GM19238 (cell line): ENCODE measurements around the gene TMEM89.

ENCODE experiments used
- DNase-seq: peaks from one replicate; pipeline ENCODE4 v3.0.0; 2011; ENCODE audit warnings: low spot score; ENCODE audit not compliant: insufficient read length

The TMEM89 gene

GRCh38 chr3:48621461-48621869, at the start of gene TMEM89:
TSS of gene TMEM89 (minus strand) at chr3:48621769. CDS start at chr3:48621756, 13 bp downstream.
- DNase-seq, result no peak

GRCh38 chr3:48664929-48665328, 43.4 kb upstream of the TMEM89 start:
- no peak for DNase-seq

- no peak for DNase-seq
Observed at GRCh38 chr3:48664313-48664644, 42.7 kb upstream of the TMEM89 start.

GRCh38 chr3:48663489-48664312, 42.1 kb upstream of the TMEM89 start:
- peak; percentile 99 for DNase-seq

GRCh38 chr3:48662753-48663488, 41.4 kb upstream of the TMEM89 start, which contains the start of gene CELSR3:
TSS of gene CELSR3 (minus strand) at chr3:48662886. CDS start at chr3:48662634, 252 bp downstream.
- DNase-seq, result no peak

- DNase-seq, result no peak
Observed at GRCh38 chr3:48662145-48662752, 40.7 kb upstream of the TMEM89 start.

- DNase-seq, result peak; percentile 88
Observed at GRCh38 chr3:48661501-48662144, 40.1 kb upstream of the TMEM89 start.

- DNase-seq, result no peak
Observed at GRCh38 chr3:48660800-48661400, 39.3 kb upstream of the TMEM89 start.

- DNase-seq, result no peak
Observed at GRCh38 chr3:48656841-48657281, 35.3 kb upstream of the TMEM89 start.

- DNase-seq, result peak; percentile 87
Observed at GRCh38 chr3:48656061-48656840, 34.7 kb upstream of the TMEM89 start.

- DNase-seq, result no peak
Observed at GRCh38 chr3:48655606-48656005, 34.0 kb upstream of the TMEM89 start.

GRCh38 chr3:48655063-48655462, 33.5 kb upstream of the TMEM89 start:
- no peak for DNase-seq

- DNase-seq, result no peak
Observed at GRCh38 chr3:48652923-48653715, 31.6 kb upstream of the TMEM89 start.

GRCh38 chr3:48651771-48652170, 30.2 kb upstream of the TMEM89 start:
- DNase-seq, result no peak

GRCh38 chr3:48650723-48651122, 29.2 kb upstream of the TMEM89 start:
- DNase-seq, result no peak

- DNase-seq, result no peak
Observed at GRCh38 chr3:48648188-48648850, 26.8 kb upstream of the TMEM89 start.

GRCh38 chr3:48647714-48648113, 26.1 kb upstream of the TMEM89 start:
- no peak for DNase-seq

- no peak for DNase-seq
Observed at GRCh38 chr3:48644898-48645760, 23.6 kb upstream of the TMEM89 start.
